Peyer's patch (tissue), 4 donors: ENCODE measurements around the gene CHMP1A. TPM values are rescaled to one million over a fixed set of nuclear protein-coding genes. Genes with fewer than 3 reads are reported as not detected.

ENCODE experiments used
- DNase-seq, 3 donors: peaks; one replicate each; pipeline ENCODE4 v3.0.0-alpha.2; 2017 to 2019
- H3K27ac ChIP-seq, 4 donors: fragments of 200-600 bp; sonication (generic); one replicate each; pipeline ENCODE4 v1.5.1; 2016 to 2019
- H3K27me3 ChIP-seq, 2 donors: fragments of 200-600 bp; sonication (generic); one replicate each; pipeline ENCODE4 v1.5.1; 2019
- H3K36me3 ChIP-seq, 3 donors: fragments of 200-600 bp; sonication (generic); one replicate each; pipeline ENCODE4 v1.5.1; 2016 to 2019
- H3K4me1 ChIP-seq, 4 donors: fragments of 200-600 bp; sonication (generic); one replicate each; pipeline ENCODE4 v1.5.1; 2016 to 2019
- H3K4me3 ChIP-seq, 4 donors: fragments of 200-600 bp; sonication (generic); 1 replicate in 3 of 4; 2 replicates in 1 of 4; pipeline ENCODE4 v1.5.1; 2016 to 2019; ENCODE audit warnings: mild to moderate bottlenecking in 1 of 4
- H3K9me3 ChIP-seq, 4 donors: fragments of 200-600 bp; sonication (generic); one replicate each; pipeline ENCODE4 v1.5.1; 2016 to 2019; ENCODE audit warnings: mild to moderate bottlenecking in 1 of 4
- CTCF ChIP-seq, 6 experiments: fragments of 450-650 bp in 4 of 6; fragments of 200-600 bp in 2 of 6; sonication (generic) in 1 of 6; IDR thresholded peaks; one replicate each; pipeline ENCODE4 v1.5.1; 2017 to 2019; ENCODE audit warnings: antibody characterized with exemption in 6 of 6, mild to moderate bottlenecking in 3 of 6, moderate library complexity in 1 of 6
- POLR2A ChIP-seq, 2 donors: fragments of 450-650 bp; IDR thresholded peaks; one replicate each; pipeline ENCODE4 v1.5.1; 2017; ENCODE audit warnings: antibody characterized with exemption in 2 of 2, mild to moderate bottlenecking in 2 of 2, moderate library complexity in 2 of 2
- total RNA-seq, 4 donors: library from RNA; depleted of rRNA; stranded (reverse); fragments of >200 nt; gene quantifications; one replicate each; pipeline ENCODE4 v1.1.0, GENCODE V29; 2016

CHMP1A gene
- total RNA-seq, 4 donors from 2014 or later: 88.3 to 246 (median 196) TPM

- no peak for DNase-seq
- Histone ChIP-seq H3K4me3 (no peak overlapping the region), H3K36me3 (no peaks in the 10 kb centered on the region), H3K9me3 (no peaks in the 10 kb centered on the region), H3K27ac (no peak overlapping the region), H3K4me1 (peaks cover 0 to 39% (median 5%) of the 10 kb centered on the region in 4 donors), H3K27me3 (no peaks in the 10 kb centered on the region)
- TF ChIP-seq CTCF (IDR thresholded peaks at IDR 0.05): no peak
- TF ChIP-seq POLR2A (IDR thresholded peaks at IDR 0.05): no peak
Measured at GRCh38 chr16:89605186-89605970, 52.1 kb downstream of the CHMP1A start.

GRCh38 chr16:89604764-89605163, 52.7 kb downstream of the CHMP1A start:
- Histone ChIP-seq H3K36me3 (no peaks in the 10 kb centered on the region), H3K4me3 (no peak overlapping the region), H3K9me3 (no peaks in the 10 kb centered on the region), H3K4me1 (peaks cover 0 to 36% (median 5%) of the 10 kb centered on the region in 4 donors), H3K27me3 (no peaks in the 10 kb centered on the region), H3K27ac (no peak overlapping the region)
- no peak for DNase-seq
- no peak for TF ChIP-seq POLR2A (IDR thresholded peaks at IDR 0.05)
- TF ChIP-seq CTCF (IDR thresholded peaks at IDR 0.05): no peak

GRCh38 chr16:89602952-89603590, 54.4 kb downstream of the CHMP1A start:
- H3K4me3 ChIP-seq: no peak overlapping the region
- H3K4me1 ChIP-seq: peaks cover 0 to 27% (median 5%) of the 10 kb centered on the region in 4 donors
- no peaks in the 10 kb centered on the region for H3K27me3 ChIP-seq
- H3K36me3 ChIP-seq: no peaks in the 10 kb centered on the region
- H3K9me3 ChIP-seq: no peaks in the 10 kb centered on the region
- DNase-seq: no peak
- peak overlapping the region in 1 of 4 donors; percentile 19 for H3K27ac ChIP-seq
- TF ChIP-seq POLR2A (IDR thresholded peaks at IDR 0.05) (no peak), CTCF (IDR thresholded peaks at IDR 0.05) (no peak)

- H3K4me3 ChIP-seq: peak overlapping the region in 1 of 4 donors; percentile 6
- DNase-seq: peak in 1 of 3 donors; percentile 34
Measured at GRCh38 chr16:89602273-89602951, 55.1 kb downstream of the CHMP1A start.

More at GRCh38 chr16:89602273-89602951, 55.1 kb downstream of the CHMP1A start:
- H3K27me3 ChIP-seq: no peaks in the 10 kb centered on the region
- H3K36me3 ChIP-seq: no peaks in the 10 kb centered on the region
- peaks cover 0 to 20% (median 5%) of the 10 kb centered on the region in 4 donors for H3K4me1 ChIP-seq
- H3K9me3 ChIP-seq: no peaks in the 10 kb centered on the region
- H3K27ac ChIP-seq: peak overlapping the region in 1 of 4 donors; percentile 19
- TF ChIP-seq CTCF (IDR thresholded peaks at IDR 0.05): no peak
- TF ChIP-seq POLR2A (IDR thresholded peaks at IDR 0.05): no peak
